Ectodermal cell (in vitro differentiated cells): ENCODE measurements around the gene ATXN1.
"Not testable (repeated sequence)": the region's sequence is repeated elsewhere in the genome, so short reads cannot be mapped to it uniquely, and the experiment has no call there.

Experiments used
- H3K27ac ChIP-seq: 2 replicates; pipeline ENCODE4 v1.7.0; 2013; ENCODE audit warnings: mild to moderate bottlenecking, low read depth, low read length; ENCODE audit not compliant: insufficient read depth, poor library complexity, severe bottlenecking
- H3K27me3 ChIP-seq: 2 replicates; pipeline ENCODE4 v1.7.0; 2013; ENCODE audit warnings: mild to moderate bottlenecking, low read length; ENCODE audit not compliant: insufficient read depth, control insufficient read depth, poor library complexity, severe bottlenecking
- H3K36me3 ChIP-seq: one replicate; pipeline ENCODE4 v1.7.0; 2013; ENCODE audit warnings: low read length; ENCODE audit not compliant: control insufficient read depth, insufficient read depth
- H3K4me1 ChIP-seq: one replicate; pipeline ENCODE4 v1.7.0; 2013; ENCODE audit warnings: low read length; ENCODE audit not compliant: control insufficient read depth, insufficient read depth
- H3K4me3 ChIP-seq: 2 replicates; pipeline ENCODE4 v1.7.0; 2013; ENCODE audit warnings: low read depth, low read length, control low read depth; ENCODE audit not compliant: insufficient read depth
- H3K9me3 ChIP-seq: 2 replicates; pipeline ENCODE4 v1.7.0; 2013; ENCODE audit warnings: mild to moderate bottlenecking, low read length, moderate library complexity; ENCODE audit not compliant: control insufficient read depth
- WGBS, 2 experiments: methylation state at CpG; one replicate each; pipeline ENCODE4 v1.1.7; 2013; ENCODE audit warnings: missing lambda C conversion rate in 2 of 2; 5-methylcytosine and 5-hydroxymethylcytosine counted together

Gene ATXN1

DNA sequence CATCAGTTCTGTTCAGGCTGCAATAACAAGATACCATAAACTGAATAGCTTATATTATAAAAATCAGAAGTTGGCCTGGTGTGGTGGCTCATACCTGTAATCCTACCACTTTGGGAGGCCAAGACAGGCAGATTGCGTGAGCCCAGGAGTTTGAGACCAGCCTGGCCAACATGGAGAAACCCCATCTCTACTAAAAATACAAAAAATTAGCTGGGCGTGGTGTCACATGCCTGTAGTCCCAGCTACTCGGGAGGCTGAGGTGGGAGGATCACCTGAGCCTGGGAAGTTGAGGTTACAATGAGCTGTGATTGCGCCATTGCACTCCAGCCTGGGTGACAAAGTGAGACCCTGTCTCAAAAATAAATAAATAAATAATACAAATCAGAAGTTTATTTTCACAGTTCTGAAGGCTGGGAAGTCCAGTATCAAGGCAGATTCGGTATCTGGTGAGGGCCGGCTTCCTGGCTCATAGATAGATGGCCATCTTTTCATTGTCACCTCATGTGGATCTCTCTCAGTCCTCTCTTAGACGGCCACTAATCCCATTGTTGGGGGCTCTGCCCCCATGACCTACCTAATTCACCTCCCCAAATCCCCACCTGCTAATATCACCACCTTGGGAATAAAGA lies 491.7 kb downstream of the ATXN1 start:
- H3K36me3 ChIP-seq, H3K9me3 ChIP-seq, H3K27ac ChIP-seq, H3K4me1 ChIP-seq, H3K27me3 ChIP-seq, H3K4me3 ChIP-seq: not testable (repeated sequence)
- 91 to 92% methylated on average over 7 of the region's 7 CpGs for WGBS, 2 experiments

DNA sequence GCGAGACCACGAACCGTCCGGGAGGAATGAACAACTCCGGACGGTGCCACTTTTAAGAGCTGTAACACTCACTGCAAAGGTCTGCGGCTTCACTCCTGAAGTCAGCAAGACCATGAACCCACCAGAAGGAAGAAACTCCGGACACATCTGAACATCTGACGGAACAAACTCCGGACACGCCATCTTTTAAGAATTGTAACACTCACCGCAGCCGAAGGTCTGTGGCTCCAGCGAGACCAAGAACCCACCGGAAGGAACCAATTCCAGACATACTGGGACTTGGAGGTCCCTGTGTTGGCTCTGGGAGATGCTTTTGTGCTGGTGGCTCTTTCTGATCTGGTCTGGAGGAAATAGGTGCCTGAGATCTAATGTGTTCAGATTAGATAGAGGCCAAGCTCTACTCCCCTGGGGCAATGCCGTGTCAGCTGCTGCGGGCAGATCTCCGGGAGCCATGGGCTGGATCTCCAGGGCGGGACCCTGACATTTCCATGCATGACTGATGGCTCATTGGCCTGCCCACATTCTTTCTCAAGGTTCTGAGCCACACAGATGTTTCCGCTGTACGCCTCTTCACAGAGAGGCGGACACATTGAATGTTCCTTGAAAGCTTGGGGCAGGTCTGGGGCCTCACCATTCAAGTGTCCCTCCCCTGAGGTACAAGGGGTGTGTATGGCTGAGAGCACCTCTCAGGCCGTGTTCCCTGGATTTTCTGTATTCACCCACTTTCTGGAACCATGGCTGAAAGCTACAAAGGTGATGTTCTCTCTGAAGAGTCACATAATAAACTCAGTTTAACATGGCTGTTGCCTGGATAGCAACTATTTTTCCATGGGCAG lies 493.6 kb downstream of the ATXN1 start:
- Histone ChIP-seq H3K4me3 (no peak overlapping the region), H3K36me3 (no peaks in the 10 kb centered on the region), H3K27ac (no peak overlapping the region), H3K4me1 (no peaks in the 10 kb centered on the region), H3K9me3 (no peaks in the 10 kb centered on the region), H3K27me3 (no peaks in the 10 kb centered on the region)
- 96% methylated on average over 23 of the region's 23 CpGs for WGBS, 2 experiments

DNA sequence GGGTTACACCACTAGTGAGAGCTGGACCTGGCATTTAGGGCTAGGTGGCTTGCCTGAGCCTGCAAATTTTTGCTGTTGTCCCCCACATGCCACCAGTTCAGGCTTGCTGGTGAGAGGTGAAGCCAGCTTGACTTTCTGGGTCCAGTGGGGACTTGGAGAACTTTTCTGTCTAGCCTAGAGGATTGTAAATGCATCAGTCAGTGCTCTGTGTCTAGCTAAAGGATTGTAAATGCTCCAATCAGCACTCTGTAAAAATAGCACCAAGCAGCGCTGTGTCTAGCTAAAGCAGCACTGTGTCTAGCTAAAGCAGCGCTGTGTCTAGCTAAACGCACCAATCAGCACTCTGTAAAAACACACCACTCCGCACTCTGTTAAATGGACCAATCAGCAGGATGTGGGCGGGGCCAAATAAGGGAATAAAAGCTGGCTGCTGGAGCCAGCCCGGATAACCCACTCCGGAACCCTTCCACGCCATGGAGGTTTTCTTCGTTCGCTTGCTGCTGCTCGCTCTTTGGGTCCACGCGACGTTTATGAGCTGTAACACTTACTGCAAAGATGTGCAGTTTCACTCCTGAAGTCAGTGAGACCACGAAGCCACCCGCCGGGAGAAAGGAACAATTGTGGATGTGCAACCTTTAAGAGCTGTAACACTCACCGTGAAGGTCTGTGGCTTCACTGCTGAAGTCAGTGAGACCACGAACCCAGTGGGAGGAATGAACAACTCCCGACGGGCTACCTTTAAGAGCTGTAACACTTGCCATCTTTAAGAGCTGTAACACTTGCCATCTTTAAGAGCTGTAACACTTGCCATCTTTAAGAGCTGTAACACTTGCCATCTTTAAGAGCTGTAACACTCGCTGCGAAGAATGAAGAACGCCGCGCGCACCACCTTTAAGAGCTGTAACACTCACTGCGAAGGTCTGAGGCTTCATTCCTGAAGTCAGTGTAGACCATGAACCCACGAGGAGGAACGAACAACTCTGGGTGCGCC lies 495.6 kb downstream of the ATXN1 start:
- no peak overlapping the region for H3K27ac ChIP-seq
- 95 to 96% methylated on average over 31 of the region's 31 CpGs for WGBS, 2 experiments

DNA sequence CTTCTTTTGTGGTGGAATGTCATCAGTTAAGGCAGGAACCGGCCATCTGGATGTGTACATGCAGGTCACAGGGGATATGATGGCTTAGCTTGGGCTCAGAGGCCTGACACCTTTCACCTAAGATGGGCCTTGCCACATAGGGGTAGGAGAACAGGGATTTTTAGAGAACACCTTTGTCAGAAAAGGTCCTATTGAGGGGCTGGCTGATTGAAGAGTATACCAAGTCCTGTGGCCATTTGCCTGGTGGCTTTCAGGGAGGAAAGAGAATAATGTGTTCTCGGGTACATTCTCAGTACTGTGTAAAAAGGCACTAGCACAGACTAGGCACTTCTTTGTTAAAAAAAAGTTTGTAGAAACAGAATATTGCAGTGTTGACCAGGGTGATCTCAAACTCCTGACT lies 496.5 kb downstream of the ATXN1 start:
- Histone ChIP-seq H3K36me3 (no peaks in the 10 kb centered on the region), H3K9me3 (no peaks in the 10 kb centered on the region), H3K4me1 (no peaks in the 10 kb centered on the region), H3K27me3 (no peaks in the 10 kb centered on the region), H3K27ac (no peak overlapping the region), H3K4me3 (no peak overlapping the region)
- 73 to 77% methylated on average over 2 of the region's 2 CpGs for WGBS, 2 experiments

More for the DNA sequence above, 495.6 kb downstream of the ATXN1 start:
- Histone ChIP-seq H3K36me3 (no peaks in the 10 kb centered on the region), H3K4me1 (no peaks in the 10 kb centered on the region), H3K4me3 (no peak overlapping the region), H3K9me3 (no peaks in the 10 kb centered on the region), H3K27me3 (no peaks in the 10 kb centered on the region)

DNA sequence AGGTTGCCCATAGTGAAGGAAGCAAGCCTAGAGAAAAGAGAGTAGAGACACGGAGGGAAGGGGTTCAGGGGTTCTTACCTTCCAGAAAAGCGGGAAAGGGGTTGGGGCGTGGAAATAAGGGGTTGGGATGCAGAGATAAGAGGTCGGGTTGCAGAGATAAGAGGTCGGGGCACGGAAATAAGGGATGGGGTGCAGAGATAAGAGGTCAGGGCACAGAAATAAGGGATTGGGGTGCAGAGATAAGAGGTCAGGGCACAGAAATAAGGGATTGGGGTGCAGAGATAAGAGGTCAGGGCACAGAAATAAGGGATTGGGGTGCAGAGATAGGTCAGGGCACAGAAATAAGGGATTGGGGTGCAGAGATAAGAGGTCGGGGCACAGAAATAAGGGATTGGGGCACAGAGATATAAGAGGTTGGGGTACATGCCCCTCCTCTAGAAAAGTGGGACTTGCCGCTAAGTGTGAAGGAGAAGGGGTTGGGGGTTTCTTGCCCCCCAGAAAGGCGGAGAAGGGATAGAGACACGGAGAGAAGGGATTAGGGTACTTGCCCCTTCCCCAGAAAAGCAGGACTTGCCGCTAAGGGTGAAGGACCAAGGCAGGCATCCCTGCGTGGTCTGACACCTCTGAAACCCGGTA lies 497.7 kb downstream of the ATXN1 start:
- H3K4me3 ChIP-seq, H3K27ac ChIP-seq, H3K9me3 ChIP-seq, H3K27me3 ChIP-seq, H3K4me1 ChIP-seq, H3K36me3 ChIP-seq: not testable (repeated sequence)
- 83 to 85% methylated on average over 13 of the region's 13 CpGs for WGBS, 2 experiments

DNA sequence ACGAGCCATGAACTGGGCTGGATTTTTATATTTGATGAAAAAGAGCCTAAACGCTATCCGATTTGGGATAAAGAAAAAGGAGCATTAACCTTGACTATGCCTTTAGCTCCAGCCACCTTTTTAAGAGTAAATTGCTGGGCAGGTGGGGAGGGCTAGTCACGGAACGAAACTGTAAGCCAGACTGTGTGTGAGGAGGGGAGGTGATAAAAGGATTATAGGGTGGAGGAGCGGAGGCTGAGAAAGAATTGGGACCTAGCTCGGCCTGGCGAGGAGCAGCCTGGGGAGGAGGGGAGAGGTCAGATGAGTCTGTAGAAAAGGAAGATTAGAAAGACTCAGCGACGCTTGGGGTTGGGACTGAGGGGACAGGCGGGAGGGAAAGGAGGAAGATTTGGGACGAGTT lies 498.5 kb downstream of the ATXN1 start:
- not testable (repeated sequence) for H3K27ac ChIP-seq, H3K36me3 ChIP-seq, H3K4me3 ChIP-seq, H3K27me3 ChIP-seq, H3K9me3 ChIP-seq, H3K4me1 ChIP-seq
- 33 to 42% methylated on average over 9 of the region's 12 CpGs for WGBS, 2 experiments

DNA sequence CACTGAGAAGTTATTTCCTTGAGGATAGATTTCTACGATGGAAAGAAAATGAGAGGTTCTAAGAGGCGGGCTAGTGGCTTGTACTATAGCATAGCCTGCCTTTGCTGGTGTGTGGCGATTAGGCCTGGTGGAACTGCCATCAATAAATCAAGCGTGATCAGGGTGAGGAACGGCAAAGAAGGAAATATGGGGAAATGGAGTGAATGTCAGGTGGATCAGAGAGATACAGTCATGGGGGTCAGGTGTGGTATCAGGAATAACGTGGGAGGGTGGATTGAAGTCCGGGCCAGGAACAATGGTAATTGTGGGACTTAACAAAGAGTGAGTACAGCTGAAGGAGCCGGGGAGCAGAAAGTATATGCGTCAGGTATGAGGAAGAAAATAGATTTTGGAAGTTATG lies 500.7 kb downstream of the ATXN1 start:
- H3K4me3 ChIP-seq: not testable (repeated sequence)
- WGBS, 2 experiments: 93 to 95% methylated on average over 8 to 9 of the region's 9 CpGs

DNA sequence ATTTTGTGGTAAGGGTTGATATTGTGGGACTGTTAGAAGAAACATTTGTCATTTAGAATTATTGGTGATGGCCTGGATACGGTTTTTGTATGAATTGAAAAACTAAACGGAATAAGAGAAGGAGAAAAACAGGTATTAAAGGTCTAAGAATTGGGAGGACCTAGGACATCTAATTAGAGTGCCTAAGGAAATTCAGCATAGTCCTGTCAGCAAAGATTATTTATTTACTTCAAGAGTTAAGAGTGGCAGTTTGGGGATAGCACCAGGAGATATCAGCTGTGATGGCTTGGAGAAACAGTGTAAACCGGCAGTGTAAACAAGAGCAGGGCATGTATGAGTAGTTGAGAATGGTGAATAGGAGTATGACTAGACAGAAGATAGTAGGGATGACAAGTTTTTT lies 501.7 kb downstream of the ATXN1 start:
- not testable (repeated sequence) for H3K4me3 ChIP-seq, H3K4me1 ChIP-seq, H3K27ac ChIP-seq, H3K27me3 ChIP-seq, H3K9me3 ChIP-seq, H3K36me3 ChIP-seq
- WGBS, 2 experiments: 100% methylated on average over 1 to 2 of the region's 3 CpGs

More for the DNA sequence above, 500.7 kb downstream of the ATXN1 start:
- H3K9me3 ChIP-seq, H3K4me1 ChIP-seq, H3K36me3 ChIP-seq, H3K27ac ChIP-seq, H3K27me3 ChIP-seq: not testable (repeated sequence)

DNA sequence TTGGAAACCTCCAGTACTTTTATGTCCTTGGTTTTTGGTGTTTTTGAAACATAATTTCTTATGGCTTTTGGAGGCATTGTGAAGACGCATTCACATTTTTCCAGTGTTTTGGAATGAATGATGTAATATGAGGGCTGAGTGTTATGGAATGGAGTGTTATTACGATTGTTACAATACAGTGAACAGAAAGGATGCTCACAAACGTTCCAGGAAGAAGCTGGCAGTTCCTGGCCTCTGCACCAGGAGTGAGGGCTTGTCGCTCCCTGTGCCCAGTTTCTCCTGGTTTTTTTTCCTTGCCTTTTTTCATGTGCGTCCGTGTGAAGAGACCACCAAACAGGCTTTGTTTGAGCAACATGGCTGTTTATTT lies 502.6 kb downstream of the ATXN1 start:
- 74 to 78% methylated on average over 6 of the region's 6 CpGs for WGBS, 2 experiments
- peaks cover 6% of the 10 kb centered on the region for H3K4me1 ChIP-seq

More for the DNA sequence above, 502.6 kb downstream of the ATXN1 start:
- H3K9me3 ChIP-seq: no peaks in the 10 kb centered on the region
- no peaks in the 10 kb centered on the region for H3K36me3 ChIP-seq
- no peaks in the 10 kb centered on the region for H3K27me3 ChIP-seq
- no peak overlapping the region for H3K4me3 ChIP-seq
- no peak overlapping the region for H3K27ac ChIP-seq
